Stimulated activated CD4-positive, alpha-beta T cell treated with anti-CD3 and anti-CD28 coated beads, Interleukin-4, amount 100 ng/mL, for 48 hours (primary cell): ENCODE data around the gene FAT1.
"Not testable (repeated sequence)": the region's sequence is repeated elsewhere in the genome, so short reads cannot be mapped to it uniquely, and the experiment has no call there.

Source experiments
- DNase-seq, 2 donors: peaks; one replicate each; pipeline ENCODE4 v3.0.0-alpha.2; 2020; ENCODE audit warnings: low read depth in 2 of 2

The FAT1 gene, protein sequence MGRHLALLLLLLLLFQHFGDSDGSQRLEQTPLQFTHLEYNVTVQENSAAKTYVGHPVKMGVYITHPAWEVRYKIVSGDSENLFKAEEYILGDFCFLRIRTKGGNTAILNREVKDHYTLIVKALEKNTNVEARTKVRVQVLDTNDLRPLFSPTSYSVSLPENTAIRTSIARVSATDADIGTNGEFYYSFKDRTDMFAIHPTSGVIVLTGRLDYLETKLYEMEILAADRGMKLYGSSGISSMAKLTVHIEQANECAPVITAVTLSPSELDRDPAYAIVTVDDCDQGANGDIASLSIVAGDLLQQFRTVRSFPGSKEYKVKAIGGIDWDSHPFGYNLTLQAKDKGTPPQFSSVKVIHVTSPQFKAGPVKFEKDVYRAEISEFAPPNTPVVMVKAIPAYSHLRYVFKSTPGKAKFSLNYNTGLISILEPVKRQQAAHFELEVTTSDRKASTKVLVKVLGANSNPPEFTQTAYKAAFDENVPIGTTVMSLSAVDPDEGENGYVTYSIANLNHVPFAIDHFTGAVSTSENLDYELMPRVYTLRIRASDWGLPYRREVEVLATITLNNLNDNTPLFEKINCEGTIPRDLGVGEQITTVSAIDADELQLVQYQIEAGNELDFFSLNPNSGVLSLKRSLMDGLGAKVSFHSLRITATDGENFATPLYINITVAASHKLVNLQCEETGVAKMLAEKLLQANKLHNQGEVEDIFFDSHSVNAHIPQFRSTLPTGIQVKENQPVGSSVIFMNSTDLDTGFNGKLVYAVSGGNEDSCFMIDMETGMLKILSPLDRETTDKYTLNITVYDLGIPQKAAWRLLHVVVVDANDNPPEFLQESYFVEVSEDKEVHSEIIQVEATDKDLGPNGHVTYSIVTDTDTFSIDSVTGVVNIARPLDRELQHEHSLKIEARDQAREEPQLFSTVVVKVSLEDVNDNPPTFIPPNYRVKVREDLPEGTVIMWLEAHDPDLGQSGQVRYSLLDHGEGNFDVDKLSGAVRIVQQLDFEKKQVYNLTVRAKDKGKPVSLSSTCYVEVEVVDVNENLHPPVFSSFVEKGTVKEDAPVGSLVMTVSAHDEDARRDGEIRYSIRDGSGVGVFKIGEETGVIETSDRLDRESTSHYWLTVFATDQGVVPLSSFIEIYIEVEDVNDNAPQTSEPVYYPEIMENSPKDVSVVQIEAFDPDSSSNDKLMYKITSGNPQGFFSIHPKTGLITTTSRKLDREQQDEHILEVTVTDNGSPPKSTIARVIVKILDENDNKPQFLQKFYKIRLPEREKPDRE (N-terminal part only)

DNA sequence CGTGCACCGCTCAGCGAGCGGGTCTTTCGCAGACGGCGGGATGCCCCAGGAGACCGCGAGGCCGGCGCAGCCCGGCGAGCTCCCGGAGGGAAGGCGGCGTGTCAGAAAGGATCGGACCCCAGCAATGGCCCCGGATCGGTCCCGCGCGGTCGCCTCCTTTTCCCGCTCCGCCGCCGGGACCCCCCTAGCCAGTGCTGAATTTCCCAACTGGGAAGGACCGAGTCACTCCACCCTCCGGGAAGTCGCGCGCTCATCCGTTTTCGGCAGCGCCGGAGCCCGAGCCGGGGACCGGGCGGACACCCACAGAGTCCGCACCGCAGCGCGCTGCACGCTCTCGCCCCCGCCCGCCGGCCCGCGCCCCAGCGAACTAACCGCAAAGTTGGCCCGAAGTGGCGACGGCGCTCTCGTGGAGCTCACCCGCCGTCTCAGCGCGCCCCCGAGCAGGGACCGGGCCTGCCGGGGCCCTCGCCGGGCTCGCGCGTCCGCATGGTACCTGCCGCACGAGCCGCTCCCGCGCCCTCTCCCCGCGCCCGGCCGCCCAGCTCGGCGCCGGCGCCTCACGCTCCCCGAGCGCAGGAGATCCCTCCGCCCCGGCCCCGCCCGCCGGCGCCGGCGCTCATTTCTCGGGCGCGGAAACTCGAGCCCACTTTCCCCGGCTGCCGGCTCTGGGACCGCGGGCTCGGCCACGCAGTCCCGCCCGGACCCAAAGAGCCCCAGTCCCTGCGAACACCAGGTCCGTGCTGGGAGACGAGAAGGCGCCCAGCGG is at the start of gene FAT1:
Gene FAT1 (minus strand): TSS at position 565 of the 766 bp plus-strand sequence. CDS start 14,029 bp downstream, outside the sequence.
- no peak for DNase-seq

DNA sequence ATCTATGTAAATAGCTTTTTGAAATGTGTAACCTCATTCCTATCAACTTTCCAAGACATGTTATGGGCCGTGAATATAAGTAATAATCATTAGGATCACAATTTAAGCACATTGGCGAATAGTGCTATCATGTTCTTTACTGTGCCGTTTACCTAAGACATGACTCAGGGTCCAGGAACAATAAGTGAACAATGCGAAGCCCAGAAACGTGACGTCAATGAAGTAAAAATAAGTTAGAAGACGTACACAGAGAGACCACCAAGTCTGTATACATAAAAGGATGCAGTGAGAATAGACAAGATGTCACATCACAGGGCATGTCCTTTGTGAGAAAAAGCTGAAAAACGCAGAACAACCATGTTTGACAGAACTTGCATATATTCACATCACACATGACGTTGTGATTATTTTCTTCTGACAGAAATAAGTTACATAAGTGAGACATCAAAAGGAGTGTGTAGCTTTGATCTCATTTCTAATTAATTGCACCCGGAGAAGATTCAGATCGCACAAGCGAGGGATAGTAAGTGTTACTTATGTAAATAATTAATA is 49.4 kb upstream of the FAT1 start:
- no peak for DNase-seq

DNA sequence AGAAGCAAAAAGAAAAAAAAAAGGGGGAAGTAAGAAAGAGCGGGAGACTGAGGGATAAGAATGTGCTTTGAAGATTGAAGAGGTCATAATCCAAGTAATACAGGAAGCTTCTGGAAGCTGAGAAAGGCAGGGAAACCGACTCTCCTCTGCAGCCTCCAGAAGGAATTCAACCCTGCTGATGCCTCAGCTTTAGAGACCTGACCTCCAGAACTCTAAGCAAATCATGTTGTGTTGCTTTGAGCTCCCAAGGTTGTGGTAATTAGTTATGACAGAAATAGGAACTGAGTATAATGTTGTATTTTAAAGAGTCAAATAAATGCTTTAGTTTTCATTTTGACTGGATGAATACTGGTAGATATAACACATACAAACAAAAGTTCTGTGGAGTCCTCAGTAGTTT is 48.0 kb upstream of the FAT1 start:
- DNase-seq: no peak

DNA sequence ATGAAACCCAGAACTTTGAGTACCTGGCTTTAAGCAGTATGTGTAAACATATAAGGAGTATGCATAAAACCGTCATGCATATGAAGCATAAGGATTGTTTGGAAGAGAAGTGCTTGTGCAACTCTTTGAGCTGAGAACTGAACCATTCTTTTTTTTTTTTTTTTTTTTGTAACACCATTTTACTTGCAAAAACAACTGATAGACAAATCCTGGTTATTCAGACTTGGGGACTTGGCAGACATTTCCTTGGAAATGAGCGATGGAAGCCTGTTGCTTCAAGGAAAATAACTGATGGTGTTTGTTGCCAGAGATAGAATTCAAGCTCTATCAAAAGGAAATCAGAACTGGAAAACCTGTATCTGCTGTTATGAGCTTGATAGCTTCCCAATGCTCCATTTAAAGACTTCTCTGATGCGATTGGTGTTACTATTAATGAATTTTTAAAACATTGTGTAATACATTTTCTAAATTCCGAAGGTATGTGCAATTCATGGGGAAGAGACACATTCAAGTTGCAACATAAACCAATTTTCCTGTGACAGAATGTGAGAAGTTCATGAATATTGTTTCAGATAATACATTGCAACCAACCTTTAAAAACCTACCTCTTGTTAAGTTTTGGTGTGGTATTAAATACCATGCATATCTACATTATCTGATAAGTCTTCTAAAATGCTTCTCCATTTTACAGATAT is 47.0 kb upstream of the FAT1 start:
- DNase-seq: no peak

DNA sequence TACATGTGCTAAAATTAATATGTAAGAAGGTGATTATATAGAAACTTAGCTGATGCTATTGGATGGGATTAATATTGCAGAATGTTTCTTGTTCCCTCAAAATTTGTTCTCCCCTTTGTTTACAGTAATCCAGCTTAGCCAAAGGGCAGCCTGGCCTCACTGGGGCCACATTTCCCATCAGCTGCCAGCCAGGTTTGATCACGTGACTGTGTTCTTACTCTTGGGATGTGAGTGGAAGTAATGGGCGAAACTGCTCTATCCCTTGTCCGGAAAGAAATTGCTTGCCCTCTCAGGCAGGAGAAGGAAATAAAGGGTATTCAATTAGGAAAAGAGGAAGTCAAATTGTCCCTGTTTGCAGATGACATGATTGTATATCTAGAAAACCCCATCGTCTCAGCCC is 44.1 kb upstream of the FAT1 start:
- no peak for DNase-seq

DNA sequence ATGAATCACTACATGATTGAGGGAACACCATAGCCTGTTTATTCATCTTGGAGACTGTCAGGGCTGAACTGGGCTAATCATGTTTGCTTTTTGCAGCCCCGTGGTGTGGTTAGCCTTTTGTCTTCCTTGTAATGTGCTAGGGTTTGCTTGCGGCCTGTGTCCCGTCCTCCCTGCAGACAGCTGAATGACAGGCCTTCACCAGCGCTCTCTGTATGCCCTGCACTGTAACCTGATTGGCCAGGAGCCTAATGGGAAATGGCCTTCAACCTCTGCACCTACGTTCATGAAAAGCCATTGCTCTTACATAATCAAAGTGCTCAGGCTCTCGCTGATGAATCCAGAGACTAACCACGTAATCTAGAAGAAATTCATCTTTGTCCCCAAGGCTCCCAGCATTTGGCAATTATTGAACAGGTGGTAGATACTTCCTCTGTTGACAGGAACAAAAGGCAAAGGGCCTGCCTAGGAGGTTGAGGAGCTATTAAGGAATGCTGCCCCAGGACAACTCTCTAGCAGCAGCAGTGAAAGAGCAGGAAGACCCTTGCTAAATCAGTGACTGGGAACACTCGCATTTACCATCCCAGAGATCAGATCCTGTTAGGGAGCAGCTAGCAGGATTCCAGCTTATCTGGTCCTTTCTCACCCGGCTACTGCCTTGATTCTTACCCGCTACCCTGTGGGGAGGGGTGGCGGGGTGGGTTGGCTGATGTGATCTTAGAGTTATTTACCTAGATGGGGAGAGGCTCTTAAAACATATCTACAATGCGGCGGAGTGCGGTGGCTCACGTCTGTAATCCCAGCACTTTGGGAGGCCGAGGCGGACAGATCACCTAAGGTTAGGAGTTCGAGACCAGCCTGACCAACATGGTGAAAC is 42.3 kb upstream of the FAT1 start:
- no peak for DNase-seq

DNA sequence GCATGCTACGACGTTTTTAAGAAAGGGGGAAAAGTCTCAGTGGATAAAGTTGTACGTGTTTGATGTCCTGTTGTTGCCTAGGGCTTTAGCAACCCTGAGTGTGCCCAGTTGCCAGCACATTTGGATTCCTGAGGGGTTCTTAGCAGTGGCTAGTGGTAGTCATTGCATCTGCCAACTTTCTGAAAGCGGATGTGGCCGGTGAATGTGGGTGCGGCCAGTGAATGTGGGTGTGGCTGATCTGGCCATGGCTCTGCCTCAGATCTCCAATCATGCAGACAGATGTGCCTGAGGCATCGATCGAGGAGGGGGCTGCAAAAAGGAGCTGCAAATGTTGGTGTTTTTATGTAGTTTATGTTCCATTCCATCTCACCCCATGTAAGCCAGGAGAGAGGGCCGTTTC is 41.5 kb upstream of the FAT1 start:
- DNase-seq: no peak

DNA sequence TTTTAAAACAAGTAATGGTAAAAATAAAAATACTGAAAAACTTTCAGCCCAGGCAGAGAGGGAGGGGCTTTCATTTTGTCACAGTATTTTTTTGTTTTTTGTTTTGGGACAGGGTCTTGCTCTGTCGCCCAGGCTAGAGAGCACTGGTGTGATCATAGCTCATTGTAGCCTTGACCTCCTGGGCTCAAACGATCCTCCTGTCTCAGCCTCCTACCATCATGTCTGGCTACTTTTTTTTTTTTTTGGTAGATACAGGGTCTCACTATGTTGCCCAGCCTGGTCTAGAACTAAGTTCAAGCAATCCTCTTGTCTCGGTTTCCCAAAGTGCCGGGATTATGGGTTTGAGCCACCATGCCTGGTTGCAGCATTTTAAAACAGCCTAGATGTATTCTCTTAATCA is 40.8 kb upstream of the FAT1 start:
- no peak for DNase-seq

DNA sequence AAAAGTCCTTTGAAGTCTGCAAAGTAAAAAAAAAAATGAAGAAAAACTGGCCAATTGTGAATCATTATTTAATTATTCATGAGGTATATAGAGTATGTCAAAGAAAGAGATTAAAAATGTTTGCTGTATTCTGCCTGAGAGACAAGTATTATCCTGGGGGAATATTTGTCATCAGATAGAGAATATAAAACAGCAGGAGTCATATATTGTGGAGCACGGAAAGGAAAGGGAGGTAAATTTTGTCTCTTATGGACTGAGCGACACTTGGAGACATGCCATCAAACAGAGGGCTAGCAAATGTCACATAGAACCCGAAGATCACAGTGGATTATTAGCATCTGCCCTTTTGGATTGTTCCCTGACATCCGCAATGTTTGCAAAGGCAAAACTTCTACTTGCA is 39.2 kb upstream of the FAT1 start:
- DNase-seq: no peak

DNA sequence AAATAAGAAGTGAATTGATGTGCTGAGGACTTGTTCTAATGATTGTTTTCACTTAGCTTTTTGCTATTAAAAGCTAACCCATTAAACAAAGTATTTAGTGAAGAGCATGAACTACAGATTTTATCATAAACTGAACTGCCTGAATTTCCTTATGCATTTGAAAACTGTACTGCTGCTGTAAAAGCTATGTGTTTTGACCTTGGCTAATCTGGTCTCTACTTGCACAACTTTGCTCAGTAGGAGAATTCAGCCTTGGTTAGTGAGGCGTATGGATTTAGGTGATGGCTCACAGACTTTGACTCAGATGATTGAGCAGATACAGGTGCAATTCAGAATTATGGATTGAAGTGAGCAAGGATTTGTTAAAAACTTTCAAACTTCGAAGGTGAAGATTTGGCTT is 38.7 kb upstream of the FAT1 start:
- no peak for DNase-seq

DNA sequence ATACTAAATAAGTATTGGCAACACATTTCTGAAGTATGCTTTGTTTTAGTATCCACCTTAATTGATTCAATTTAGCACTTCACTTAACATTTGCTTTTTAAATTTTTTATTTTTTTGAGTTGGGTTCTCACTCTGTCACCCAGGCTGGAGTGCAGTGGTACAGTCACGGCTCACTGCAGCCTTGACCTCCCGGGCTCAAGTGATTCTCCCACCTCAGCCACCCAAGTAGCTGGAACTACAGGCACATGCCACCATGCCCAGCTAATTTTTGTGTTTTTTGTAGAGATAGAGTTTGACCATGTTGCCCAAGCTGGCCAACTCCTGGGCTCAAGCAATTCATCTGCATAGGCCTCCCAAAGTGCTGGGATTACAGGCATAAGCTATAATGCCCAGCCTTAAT is 38.3 kb upstream of the FAT1 start:
- not testable (repeated sequence) for DNase-seq

DNA sequence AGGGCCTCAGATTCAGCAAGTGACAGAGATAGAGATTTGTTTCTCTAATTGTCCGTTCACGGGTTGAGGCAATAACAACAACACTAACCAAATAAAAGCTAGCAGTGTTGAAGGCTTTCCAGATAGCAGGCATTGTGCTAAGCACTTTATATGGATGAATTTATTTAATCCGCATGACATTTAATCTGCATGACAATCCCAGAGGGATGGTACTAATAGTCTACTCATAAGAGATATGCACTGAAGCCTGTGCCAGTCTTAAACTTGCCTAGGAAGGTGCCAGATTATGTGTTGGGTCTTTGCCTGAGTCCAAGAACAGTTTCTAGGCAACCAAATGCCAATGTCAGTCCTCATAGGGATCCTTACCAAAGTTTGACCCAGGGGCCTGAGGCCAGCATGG is 37.7 kb upstream of the FAT1 start:
- DNase-seq: no peak

DNA sequence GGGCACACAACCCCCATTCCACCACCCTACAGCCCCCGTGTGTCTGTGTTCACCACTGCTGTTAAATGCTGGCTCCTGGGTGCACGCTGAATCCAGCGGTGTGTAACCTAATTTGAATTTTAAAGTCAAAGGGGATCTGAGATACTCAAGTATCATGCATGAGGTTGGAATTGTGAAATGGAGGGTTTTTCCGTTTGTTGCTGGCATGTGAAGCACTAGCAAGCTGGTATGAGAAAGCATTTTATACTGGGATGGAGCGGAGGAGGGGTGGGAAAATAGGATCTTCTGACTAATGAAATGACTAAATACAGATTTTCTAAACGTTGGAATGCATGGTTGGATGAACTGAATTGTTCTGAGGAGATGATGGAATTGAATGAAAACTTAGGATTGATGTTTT is 36.9 kb upstream of the FAT1 start:
- no peak for DNase-seq

DNA sequence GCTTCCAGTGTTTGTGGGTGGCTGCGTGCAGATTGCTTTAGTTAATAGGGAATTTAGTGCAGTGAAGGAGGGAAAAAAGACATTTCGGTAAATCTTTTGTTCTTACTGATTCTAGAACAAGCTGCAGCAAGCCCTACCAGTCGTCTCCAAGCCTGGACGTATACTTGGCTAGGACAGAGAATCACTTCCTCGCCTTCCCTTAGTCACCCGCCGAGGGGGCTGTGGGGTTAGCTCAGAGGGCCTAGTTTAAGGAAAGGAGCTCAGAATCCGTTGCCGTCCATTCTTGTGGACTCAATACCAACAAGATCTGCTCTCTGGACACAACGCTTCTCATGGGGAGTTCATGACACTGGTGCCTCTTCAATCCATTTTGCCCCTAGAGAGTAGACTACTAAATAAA is 36.3 kb upstream of the FAT1 start:
- DNase-seq: no peak

DNA sequence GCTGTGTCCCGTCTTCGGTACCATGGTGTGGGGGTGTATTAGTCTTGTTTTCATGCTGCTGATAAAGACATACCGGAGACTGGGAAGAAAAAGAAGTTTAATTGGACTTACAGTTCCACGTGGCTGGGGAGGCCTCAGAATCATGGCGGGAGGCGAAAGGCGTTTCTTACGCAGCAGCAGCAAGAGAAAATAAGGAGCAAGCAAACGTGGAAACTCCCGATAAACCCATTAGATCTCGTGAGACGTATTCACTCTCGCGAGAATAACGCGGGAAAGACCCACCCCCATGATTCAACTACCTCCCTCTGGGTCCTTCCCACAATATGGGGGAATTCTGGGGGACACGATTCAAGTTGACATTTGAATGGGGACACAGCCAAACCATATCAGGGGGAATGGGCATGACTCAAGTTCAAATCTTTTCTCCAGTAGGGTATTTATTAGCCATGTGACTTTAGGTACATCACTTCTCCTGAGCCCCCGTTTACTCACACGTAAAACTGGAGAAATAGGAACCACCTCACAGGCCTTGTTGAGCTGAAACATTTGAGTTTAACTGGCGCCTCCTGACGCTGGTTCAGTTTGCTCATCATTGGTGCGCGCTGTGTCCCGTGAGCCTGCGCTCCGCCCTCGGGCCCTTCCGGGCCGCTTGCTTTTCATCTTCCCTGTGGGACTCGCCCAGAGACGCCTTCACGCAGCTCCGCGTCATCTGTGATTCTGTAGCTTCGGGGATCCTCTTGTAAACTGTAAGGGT is 35.5 kb upstream of the FAT1 start:
- no peak for DNase-seq

DNA sequence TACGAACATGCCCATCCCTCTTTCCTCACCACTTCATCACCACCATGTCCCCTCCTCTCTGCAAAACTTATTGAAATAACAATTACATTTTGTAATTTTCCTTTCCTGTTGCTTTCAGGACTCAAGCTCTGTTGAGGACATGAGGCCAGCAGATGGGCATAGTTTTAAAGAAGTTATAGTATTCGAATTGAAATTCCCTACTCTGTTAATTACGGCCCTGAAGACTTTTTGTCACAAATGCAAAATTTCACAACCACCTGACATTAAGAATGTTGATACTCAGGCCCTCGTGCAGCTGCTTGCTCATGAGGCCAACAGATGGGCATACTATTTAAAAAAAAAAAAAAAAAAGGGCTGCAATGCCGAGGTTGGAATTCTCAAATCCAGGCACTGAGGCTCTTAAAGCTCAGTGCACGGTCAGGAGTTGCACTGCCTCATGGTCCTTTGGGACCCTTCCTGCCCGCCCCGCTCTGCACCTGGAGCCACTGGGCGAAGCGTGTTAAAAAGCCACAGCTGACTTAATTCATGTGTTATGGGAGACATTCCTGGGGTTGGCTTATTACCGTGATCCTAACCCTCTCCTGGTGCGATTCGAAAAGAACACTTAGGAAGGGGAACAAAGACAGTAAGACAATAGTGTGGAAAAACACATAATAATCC is 34.2 kb upstream of the FAT1 start:
- no peak for DNase-seq

DNA sequence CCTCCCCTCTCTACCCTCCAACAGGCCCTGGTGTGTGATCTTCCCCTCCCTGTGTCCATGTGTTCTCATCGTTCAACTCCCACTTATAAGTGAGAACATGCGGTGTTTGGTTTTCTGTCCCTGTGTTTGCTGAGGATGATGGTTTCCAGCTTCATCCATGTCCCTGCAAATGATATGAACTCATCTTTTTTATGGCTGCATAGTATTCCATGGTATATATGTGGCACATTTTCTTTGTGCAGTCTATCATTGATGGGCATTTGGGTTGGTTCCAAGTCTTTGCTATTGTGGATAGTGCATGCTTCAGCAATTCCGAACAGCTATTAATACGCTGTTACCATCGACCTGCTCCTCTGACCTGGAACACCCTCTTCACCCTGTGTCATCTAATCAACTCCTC is 32.9 kb upstream of the FAT1 start:
- not testable (repeated sequence) for DNase-seq
